Left colon (tissue), 2 donors: ENCODE measurements around the gene TRIAP1. TPM values are rescaled to one million over a fixed set of nuclear protein-coding genes. Genes with fewer than 3 reads are reported as not detected.
"Not testable (repeated sequence)": the region's sequence is repeated elsewhere in the genome, so short reads cannot be mapped to it uniquely, and the experiment has no call there.

Experiments used
- ATAC-seq: fragments of 200-7000 bp; cut with Tn5 transposase; one replicate; pipeline ENCODE4 v1.9.1; 2020; ENCODE audit warnings: mild to moderate bottlenecking, moderate library complexity
- DNase-seq, 2 donors: peaks; one replicate each; pipeline ENCODE4 v3.0.0-alpha.2; 2020
- intact Hi-C, 2 donors: fragments of 100-400 bp; cut with DNase I in 1 of 2; cut with micrococcal nuclease in 1 of 2; formaldehyde crosslinking; loops; one replicate each; pipeline versions ENCODE4 v1.11.2 to v1.14.0; 2022; cut with DNase I, micrococcal nuclease
- total RNA-seq, 2 donors: library from RNA; stranded (reverse); fragmentation: NEBNext Ultra II Directional; extraction: Animal tissue kit (Norgen Biotek cat#: 25700); gene quantifications; one replicate each; pipeline ENCODE4 v1.2.1, GENCODE V29; 2021
- donor health status: DM: no; HTN: no; CAD: no.
- donor health status: DM: yes; HTN: yes; CAD: no.

TRIAP1 gene
- total RNA-seq, 2 donors from 2014 or later: 14.1 to 20.1 TPM

DNA sequence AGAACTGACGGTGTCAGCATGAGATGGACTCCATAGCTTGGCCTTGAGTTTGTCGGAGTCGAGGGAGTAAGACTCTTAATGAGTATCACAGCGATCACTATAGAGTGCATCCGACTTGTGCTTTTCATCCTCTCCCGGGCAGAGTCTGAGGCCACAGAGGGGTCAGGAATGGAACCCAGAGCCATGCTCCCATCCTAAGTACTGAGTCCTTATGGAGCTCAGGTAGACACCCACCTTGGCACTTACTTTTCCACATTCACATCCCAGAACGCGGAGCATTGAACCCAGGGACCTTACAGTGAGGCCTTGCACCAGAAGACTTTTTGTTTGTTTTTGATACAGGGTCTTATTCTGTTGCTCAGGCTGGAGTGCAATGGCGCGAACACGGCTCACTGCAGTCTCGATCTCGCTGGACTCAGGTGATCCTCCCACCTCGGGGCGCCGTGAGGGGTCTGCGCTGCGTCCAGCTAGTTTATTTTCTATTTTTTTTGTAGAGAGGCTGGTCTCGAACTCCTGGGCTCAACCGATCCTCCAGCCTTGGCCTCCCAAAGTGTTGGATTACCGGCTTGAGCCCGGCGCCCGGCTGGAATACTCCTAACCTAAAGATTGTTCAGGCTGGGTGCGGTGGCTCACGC lies 24.1 kb upstream of the TRIAP1 start:
- intact Hi-C loops: no loop called here
- peak; percentile 20 for ATAC-seq
- peak in 1 of 2 donors; percentile 15 for DNase-seq

DNA sequence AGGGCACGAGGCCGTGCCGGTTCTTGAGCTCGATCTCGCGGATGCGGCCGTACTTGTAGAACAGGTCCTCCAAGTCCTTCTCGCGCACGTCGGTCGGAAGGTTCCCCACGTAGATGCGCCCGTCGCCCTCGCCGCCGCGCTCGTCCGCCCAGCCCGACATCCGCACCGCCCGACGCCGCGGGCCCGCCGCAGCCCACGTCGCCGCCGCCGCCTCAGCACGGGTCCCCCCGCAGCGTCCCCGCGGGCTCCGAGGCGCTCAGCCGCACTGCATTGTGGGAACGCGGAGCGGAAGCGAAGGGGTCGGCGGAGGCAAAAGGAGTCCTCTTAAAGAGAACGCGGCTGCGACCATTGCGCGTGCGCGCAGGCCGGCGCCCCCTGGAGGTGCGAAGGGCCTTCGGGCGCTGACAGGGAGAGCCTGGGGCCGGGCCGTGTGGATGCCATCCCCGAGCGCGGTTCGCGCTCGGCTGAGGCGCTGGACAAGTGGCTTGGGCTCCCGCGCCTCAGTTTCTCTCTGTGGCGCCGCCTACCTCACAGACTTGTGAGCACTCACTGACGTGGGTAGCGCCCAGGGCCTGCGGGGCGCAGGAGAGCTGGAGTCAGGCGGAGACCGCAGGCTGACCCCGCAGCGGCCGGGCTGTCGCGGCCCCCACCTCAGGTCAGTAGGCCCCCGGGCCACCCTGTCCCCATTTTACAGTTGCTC lies 23.4 kb upstream of the TRIAP1 start, which contains the start of gene SRSF9:
TSS of gene SRSF9 (minus strand) at position 299 of the 700 bp plus-strand sequence. CDS start at position 160, 139 bp downstream.
- DNase-seq: peak; percentile 94 to 96
- peak; percentile 91 for ATAC-seq
- intact Hi-C loops: no loop called here

DNA sequence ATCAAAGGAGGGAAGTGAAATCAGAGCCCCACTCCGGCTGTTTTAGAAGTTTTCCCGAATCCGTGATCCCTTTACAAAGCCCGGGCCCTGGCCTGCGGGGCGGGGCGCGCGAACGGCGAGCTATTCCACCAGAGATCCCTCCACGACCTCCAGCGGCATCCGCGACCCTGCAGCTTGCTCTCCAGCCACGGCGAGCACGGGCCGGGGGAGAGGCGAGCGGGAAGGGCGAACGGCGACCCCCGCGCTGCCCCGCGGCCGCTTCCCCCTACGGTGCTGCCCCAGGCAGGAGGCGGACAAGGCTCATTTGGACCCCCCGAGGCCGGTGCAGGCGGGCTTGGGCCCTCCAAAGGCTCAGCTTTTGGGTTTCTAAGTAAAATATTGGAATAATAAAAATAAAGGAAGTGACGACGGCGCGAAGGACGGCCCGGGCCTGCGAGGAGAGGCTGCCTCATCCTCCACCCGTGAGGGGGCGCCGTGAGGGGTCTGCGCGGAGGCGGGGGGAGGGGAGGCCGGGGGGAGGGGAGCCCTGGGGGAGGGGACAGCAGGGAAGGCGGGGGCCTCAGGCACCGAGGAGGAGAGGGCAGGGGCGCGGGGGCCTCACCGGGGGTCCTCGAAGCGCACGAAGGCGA lies 22.8 kb upstream of the TRIAP1 start:
- peak in 1 of 2 donors; percentile 61 for DNase-seq
- intact Hi-C loops: no loop called here
- ATAC-seq: peak; percentile 30

DNA sequence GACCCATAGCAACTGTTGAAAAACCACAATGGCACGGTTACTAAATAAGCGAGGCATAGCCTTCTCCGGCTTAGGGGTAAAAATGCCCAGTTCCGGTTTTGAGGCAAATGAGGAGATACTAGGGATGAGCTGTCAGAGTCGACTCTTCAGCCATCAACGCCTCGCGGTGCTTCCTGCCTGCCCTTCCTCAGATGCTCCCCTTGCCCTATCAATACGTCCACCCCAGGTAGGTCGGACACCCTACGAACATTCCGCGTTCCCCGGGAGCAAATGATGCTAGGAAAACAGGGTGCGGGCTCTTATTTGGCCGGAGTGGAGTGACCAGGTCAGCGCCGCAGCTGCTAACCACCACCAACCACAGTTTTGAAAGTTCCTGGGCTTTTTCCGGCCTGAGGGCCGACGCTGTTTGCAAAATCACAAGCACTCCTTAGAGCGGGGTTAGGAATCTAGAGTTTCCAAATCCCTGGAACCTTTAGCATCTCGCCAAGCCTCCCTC lies 22.2 kb upstream of the TRIAP1 start:
- intact Hi-C loops: no loop called here
- ATAC-seq (peak; percentile 10), DNase-seq (peak in 1 of 2 donors; percentile 30)

DNA sequence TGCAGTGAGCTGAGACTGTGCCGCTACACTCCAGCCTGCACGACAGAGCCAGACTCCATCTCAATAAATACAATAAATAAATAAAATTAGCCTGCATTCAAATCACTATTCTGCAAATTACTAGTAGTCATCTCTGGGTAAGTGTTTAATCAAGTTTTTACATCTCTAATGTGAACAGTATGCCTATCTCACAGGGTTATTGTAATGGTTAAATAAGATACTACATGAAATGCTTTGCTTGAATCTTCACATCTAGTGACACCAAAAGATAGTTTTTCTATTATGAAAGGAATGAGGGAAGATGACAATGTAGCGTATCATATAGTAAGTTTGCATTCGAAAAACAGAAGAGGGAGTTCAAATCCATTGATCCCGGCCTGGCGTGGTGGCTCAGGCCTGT lies 21.3 kb upstream of the TRIAP1 start:
- no peak for DNase-seq
- no peak for ATAC-seq
- intact Hi-C loops: no loop called here

DNA sequence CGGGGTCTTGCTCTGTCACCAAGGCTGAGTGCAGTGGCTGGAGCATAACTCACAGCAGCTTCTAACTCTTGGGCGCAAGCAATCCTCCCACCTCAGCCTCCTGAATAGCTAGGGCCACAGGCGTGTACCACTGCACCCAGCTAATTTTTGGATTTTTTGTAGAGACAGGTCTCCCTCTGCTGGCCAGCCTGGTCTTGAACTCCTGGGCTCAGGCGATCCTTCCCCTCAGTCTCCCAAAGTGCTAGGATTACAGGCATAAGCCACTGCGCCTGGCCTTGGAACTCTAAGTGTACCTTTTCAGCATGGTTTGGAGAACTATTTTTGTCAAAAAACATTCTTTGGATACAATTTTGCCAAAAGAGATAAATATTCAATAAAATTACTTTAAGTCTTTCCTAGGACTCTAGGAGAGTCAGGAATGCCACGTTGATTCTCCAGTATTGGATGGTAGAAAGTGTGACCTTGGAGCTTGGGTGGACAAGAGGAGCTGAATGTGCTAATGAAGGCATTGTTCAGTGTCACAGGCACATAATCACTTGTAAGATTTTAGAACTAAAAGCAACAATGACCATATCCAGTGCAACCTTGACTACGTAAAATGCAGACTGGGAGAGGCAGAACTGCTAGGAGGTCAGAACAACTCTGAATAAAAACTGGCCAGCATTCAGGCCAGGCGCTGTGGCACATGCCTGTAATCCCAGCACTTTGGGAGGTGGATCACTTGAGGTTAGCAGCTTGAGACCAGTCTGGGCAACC lies 20.6 kb upstream of the TRIAP1 start:
- ATAC-seq (no peak), DNase-seq (peak in 1 of 2 donors; percentile 40)
- intact Hi-C loops: no loop called here

DNA sequence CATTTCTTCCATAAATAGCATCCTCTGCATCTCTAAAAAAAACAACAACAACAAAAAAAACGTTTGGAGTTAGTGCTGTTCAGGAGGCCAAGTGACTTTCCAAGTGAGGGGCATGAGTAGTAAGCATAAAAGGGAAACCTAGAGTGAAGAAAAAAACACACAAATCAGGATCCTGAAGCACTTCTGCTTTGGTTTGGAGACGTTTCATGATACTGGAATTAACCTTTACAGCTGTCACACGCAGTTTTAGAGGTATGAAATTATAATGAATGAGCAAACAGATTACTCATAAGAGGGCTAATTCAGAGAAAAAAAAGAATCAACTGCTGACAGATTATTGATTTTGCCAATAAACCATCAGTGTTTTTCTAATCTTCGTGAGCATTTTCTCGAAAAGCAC lies 19.6 kb upstream of the TRIAP1 start:
- intact Hi-C loops: no loop called here
- no peak for ATAC-seq
- DNase-seq: no peak

DNA sequence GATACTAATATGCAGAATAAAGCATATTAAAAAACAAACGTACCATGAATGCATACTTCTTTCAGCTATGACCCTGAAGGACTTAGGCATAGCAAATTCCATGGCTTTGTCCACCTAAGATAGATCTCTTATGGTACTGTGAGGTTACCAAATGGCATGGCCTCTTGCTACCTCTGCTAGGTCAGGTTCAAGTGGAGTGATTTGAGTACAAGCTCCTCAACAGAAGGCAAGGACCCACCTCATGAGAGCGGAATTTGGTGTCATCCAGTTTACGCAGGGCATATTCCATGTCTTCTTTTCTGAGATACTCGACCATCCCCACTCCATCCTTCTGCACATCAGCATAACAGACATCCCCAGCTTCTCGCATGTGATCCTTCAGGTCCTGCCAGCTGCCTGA lies 17.5 kb upstream of the TRIAP1 start:
- intact Hi-C loops: no loop called here
- DNase-seq: no peak
- ATAC-seq: no peak

DNA sequence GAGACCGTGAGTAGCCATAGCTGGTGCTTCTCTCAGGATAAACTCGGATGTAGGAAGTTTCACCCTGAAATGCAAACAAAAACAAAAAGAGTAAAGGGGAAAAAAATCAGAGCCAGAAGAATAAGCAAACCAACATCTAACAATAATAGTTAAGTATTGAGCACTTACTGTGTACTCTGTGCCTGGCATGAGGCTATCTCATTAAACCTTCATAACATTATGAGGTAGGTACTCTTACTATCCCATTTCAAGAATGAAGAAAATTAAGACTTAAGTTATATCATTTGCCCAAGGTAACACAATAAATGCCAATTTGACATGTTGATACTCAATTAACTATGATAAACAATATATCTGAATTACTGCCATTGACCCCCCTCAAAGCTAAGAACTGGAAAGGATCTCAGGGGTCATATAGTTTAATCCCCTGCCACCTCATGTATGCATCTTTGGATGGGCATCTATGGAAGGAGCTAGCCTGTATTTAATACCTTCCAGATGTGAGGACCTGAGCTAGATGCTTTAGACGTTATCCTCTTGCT lies 16.0 kb upstream of the TRIAP1 start:
- DNase-seq: no peak
- ATAC-seq: no peak
- intact Hi-C loops: no loop called here

DNA sequence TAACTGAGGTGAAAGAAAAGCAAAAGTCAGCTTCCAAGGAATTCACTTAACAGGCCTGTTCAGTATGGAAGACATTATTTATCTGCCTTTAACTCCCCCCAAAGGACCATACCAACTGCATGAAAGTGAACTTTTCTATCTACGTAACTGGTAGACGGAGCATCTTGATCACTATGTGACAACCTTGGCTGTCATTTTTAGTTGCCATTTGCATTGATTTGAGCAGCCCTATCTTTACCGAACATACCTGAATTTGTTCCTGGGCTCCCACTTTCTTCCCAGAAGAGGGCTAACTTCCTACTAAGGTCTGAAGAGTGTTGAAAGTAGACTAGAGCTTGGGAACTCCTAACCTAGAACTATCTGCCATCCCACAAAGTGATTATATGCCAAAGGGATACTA lies 14.0 kb upstream of the TRIAP1 start:
- intact Hi-C loops: no loop called here
- ATAC-seq: no peak
- DNase-seq: no peak

DNA sequence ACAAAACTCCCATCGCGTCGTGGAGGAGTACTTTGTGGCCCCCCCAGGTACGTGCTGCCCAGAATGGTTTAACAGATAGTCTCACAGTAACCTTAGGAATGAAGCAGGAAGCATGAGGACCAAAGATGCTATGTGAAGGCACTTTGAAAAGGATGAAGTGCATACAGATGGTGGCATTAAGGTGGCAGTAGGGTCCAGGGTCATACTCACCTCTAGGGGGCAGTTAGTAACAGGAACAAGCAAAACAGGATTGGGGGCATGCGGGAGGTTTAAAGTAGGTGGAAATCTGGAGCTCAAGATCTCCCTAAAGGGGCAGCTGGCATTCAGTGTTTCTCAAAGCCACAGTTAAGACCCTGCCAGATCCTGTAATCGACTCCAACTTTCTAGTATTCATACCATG lies 10.9 kb upstream of the TRIAP1 start:
- intact Hi-C loops: no loop called here
- DNase-seq (no peak), ATAC-seq (peak; percentile 15)

DNA sequence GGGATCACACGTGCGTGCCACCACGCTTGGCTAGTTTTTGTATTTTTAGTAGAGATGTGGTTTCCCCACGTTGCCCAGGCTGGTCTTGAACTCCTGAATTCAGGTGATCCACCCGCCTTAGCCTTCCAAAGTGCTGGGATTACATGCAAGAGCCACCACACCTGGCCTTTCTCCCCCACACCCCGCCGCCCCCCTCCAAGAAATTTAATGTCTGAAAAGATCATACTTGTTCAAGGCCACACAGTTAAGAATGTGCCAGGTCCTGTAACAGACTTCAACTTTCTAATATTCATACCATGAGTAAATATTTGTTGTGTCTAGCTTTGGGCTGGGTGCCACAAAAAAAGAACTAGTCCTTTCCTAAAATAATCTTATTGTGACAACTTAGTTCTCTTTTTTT lies 9.1 kb upstream of the TRIAP1 start:
- no peak for DNase-seq
- no peak for ATAC-seq
- intact Hi-C loops: no loop called here

DNA sequence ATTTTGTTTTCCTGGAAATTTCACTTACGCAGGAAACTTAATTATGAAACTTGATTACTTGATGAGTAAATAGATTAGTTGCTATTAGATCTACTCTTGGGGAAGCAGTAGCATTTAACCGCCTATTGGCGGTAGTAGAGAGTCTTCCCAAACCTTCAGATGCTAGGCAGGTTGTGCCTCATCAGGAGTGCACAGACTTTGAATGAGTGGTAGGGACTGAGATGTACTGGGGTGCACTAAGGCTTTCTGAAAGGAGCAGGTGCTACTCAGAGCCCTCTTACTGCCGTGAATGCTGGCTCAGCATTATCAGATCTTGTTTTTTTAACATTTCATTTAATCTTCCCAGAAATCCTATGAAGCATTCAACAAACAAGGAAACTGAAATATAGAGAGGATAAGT lies 7.8 kb upstream of the TRIAP1 start:
- no peak for DNase-seq
- peak; percentile 77 for ATAC-seq
- intact Hi-C loops: no loop called here

DNA sequence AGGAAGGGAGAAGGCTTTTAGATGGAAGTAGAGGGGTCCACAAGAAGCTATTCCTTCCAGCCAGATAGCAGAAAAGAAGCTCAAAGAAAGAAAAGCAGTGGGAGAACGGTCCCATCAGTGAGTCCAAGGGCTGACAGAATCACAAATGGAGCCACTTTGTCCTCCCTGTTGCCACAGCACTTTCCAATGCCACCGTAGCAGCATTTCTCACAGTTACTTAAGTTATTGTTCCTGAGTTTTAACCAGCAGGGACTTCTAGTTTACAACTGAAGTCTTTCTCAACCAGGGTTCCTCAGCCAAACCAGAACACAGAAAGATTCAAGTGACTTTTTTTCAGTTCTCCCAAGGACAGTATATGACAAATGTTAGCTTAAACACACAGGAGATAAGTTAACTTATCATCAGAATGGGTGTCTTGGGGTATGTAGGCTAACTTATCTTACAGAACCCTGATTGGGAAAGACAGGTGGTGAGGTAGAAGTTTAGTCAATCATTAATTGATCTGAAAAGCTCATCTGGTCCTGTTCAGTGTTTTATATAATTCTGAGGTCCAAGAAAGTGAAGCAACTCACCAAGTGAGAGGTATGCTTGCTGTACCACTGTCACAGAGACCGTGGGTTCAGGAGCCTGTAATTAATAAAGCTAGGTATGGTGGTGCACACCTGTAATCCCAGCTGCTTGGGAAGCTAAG lies 7.0 kb upstream of the TRIAP1 start:
- ATAC-seq: no peak
- no peak for DNase-seq
- intact Hi-C loops: no loop called here

DNA sequence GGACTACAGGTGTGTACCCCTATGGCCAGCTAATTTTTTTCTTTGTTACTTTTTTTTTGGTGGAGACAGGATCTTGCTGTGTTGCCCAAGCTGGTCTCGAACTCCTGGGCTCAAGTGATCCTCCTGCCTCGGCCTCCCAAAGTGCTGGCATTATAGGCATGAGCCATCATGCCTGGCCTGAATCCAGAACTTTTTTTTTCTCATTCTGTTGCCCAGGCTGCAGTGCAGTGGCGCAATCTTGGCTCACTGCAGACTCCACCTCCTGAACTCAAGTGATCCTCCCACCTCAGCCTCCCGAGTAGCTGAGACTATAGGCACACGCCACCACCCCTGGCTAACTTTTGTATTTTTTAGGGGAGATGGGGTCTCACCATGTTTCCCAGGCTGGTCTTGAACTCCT lies 6.3 kb upstream of the TRIAP1 start:
- intact Hi-C loops, ATAC-seq, DNase-seq: not testable (repeated sequence)

DNA sequence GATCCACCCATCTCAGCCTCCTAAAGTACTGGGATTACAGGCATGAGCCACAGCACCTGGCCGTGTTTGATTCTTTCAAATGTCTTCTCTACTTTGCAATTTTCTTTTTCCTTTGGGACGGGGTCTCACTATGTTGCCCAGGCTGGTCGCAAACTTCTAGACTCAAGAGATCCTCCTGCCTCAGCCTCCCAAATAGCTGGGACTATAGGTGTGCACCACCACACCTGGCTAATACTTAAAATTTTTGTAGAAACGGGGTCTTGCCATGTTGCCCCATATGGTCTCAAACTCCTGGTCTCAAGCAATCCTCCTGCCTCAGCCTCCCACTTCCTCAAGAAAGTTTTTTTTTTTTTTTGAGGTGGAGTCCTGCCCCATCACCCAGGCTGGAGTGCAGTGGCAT lies 1.8 kb upstream of the TRIAP1 start:
- intact Hi-C loops: no loop called here
- ATAC-seq: no peak
- DNase-seq: no peak

DNA sequence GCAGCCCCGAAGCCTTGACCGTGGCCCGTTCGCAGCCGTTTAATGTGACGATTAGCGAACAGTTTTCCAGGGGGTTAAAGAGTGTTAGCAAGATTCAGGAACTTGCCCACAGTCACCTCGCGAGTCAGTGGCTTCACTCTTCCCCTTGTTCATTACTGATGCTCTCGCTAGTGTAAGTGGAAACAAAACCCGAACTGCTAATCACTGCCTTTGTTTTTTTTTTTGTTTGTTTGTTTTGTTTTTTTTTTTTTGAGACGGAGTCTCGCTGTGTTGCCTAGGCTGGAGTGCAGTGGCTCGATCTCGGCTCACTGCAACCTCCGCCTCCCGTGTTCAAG lies 627 bp upstream of the TRIAP1 start:
- ATAC-seq, intact Hi-C loops, DNase-seq: not testable (repeated sequence)

DNA sequence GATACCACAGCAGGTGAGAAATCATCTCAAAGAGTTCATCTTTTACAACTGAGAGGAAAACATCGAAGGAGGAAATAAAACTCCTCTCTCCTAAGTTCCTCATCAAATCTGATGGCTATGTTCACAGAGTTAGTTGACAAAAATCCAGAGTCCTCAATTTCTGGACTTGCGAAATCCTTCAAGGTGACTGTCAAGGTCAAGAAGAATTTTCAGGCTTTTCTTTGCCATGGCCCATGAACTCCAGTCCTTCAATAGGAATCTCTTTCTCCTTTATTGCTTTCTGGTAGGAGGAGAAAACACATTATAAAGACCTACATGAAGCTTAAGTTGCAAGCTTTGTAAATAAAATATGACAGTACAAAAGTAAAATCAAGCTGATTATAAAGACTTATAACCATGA lies 1.5 kb downstream of the TRIAP1 start:
- DNase-seq: no peak
- intact Hi-C loops: no loop called here
- no peak for ATAC-seq
